ENCODE data around the gene FYN. TPM values are rescaled to one million over a fixed set of nuclear protein-coding genes. Genes with fewer than 3 reads are reported as not detected.
A peak's percentile ranks its signal among the peaks of the same experiment; 100 is the strongest.

FYN gene
- polyA plus RNA-seq, 3 donors, result 88.4 to 149 (median 114) TPM

- Histone ChIP-seq H3K79me2 (ENCODE audit: insufficient read depth, low read length) (peaks cover 71% of the 10 kb centered on the region), H2AFZ (ENCODE audit: insufficient read depth, low read depth, low read length, poor library complexity, severe bottlenecking) (no peak overlapping the region), H3K4me3 (replicated peaks in 1 of 3; ENCODE audit: low read depth in 2 of 3, low read length in 3 of 3) (no peak overlapping the region), H3K4me1 (ENCODE audit: control insufficient read depth in 1 of 2, insufficient read depth in 2 of 2, low read length in 2 of 2) (peaks cover 33 to 36% of the 10 kb centered on the region in 2 donors), H3K4me2 (replicated peaks; ENCODE audit: extremely low read depth, low read length, poor library complexity, severe bottlenecking) (no peak overlapping the region), H3K27me3 (ENCODE audit: control insufficient read depth in 2 of 2, insufficient read depth in 2 of 2, low read length in 2 of 2) (no peaks in the 10 kb centered on the region), H3K36me3 (replicated peaks in 1 of 2; ENCODE audit: control insufficient read depth in 1 of 2, insufficient read depth in 2 of 2, low read length in 2 of 2) (peaks cover 0 to 39% of the 10 kb centered on the region in 2 donors), H3K9me3 (replicated peaks in 1 of 2; ENCODE audit: control insufficient read depth in 1 of 2, insufficient read depth in 1 of 2, low read length in 2 of 2) (peaks cover 0 to 5% of the 10 kb centered on the region in 2 donors), H3K9ac (ENCODE audit: insufficient read depth, low read length, poor library complexity, severe bottlenecking) (no peak overlapping the region), H4K20me1 (ENCODE audit: insufficient read depth, low read length) (peaks cover 100% of the 10 kb centered on the region), H3K27ac (ENCODE audit: low read depth in 1 of 2, low read length in 2 of 2) (peak overlapping the region in 1 of 2 donors; percentile 6)
- intact Hi-C loops (cut with micrococcal nuclease), result no loop called here
- no peak overlapping the region for H3K4me3 Mint-ChIP-seq
- DNase-seq, result no peak
- peaks cover 38% of the 10 kb centered on the region for H3K4me1 Mint-ChIP-seq
- H3K27me3 Mint-ChIP-seq (ENCODE audit: low read depth in 3 of 3), result no peaks in the 10 kb centered on the region
- TF ChIP-seq CTCF (IDR thresholded peaks at IDR 0.05), result no peak
- 76% methylated on average over 4 of the region's 11 CpGs for WGBS (ENCODE audit: insufficient coverage)
- H3K9me3 Mint-ChIP-seq, result peaks cover 0 to 5% (median 0%) of the 10 kb centered on the region in 7 donors
- H3K36me3 Mint-ChIP-seq, result peaks cover 43 to 48% of the 10 kb centered on the region in 2 donors
- H3K27ac Mint-ChIP-seq, result peak overlapping the region in 3 of 7 donors; percentile 39 to 75 (median 46)
Observed at GRCh38 chr6:111730864-111731263, 142.4 kb downstream of the FYN start.

GRCh38 chr6:111727802-111728201 is 145.4 kb downstream of the FYN start:
- H3K4me3 Mint-ChIP-seq, result no peak overlapping the region
- Histone ChIP-seq H3K79me2 (ENCODE audit: insufficient read depth, low read length) (peaks cover 65% of the 10 kb centered on the region), H3K27me3 (ENCODE audit: control insufficient read depth in 2 of 2, insufficient read depth in 2 of 2, low read length in 2 of 2) (no peaks in the 10 kb centered on the region), H3K9me3 (replicated peaks in 1 of 2; ENCODE audit: control insufficient read depth in 1 of 2, insufficient read depth in 1 of 2, low read length in 2 of 2) (peaks cover 0 to 4% of the 10 kb centered on the region in 2 donors), H3K36me3 (replicated peaks in 1 of 2; ENCODE audit: control insufficient read depth in 1 of 2, insufficient read depth in 2 of 2, low read length in 2 of 2) (peaks cover 0 to 14% of the 10 kb centered on the region in 2 donors), H3K27ac (ENCODE audit: low read depth in 1 of 2, low read length in 2 of 2) (no peak overlapping the region), H3K9ac (ENCODE audit: insufficient read depth, low read length, poor library complexity, severe bottlenecking) (no peak overlapping the region), H3K4me1 (ENCODE audit: control insufficient read depth in 1 of 2, insufficient read depth in 2 of 2, low read length in 2 of 2) (peaks cover 46% of the 10 kb centered on the region in 2 donors), H3K4me2 (replicated peaks; ENCODE audit: extremely low read depth, low read length, poor library complexity, severe bottlenecking) (no peak overlapping the region), H4K20me1 (ENCODE audit: insufficient read depth, low read length) (peaks cover 99% of the 10 kb centered on the region), H2AFZ (ENCODE audit: insufficient read depth, low read depth, low read length, poor library complexity, severe bottlenecking) (no peak overlapping the region), H3K4me3 (replicated peaks in 1 of 3; ENCODE audit: low read depth in 2 of 3, low read length in 3 of 3) (no peak overlapping the region)
- H3K9me3 Mint-ChIP-seq, result peaks cover 0 to 4% (median 0%) of the 10 kb centered on the region in 7 donors
- DNase-seq, result no peak
- H3K27me3 Mint-ChIP-seq (ENCODE audit: low read depth in 3 of 3), result no peaks in the 10 kb centered on the region
- no peak overlapping the region for H3K27ac Mint-ChIP-seq
- 93% methylated on average over 3 of the region's 3 CpGs for WGBS (ENCODE audit: insufficient coverage)
- H3K4me1 Mint-ChIP-seq, result peaks cover 54% of the 10 kb centered on the region
- peak; percentile 15 for TF ChIP-seq CTCF (IDR thresholded peaks at IDR 0.05)
- H3K36me3 Mint-ChIP-seq, result peaks cover 31 to 36% of the 10 kb centered on the region in 2 donors
- intact Hi-C loops (cut with micrococcal nuclease), result no loop called here

Measured in CD14-positive monocyte (primary cell).